HG02852 (cell line): Measurements from ENCODE around the gene ACSM5.
A peak's percentile ranks its signal among the peaks of the same experiment; 100 is the strongest.
"Not testable (repeated sequence)": the region's sequence is repeated elsewhere in the genome, so short reads cannot be mapped to it uniquely, and the experiment has no call there.

ENCODE experiments used
- ATAC-seq: cut with Tn5 transposase; IDR thresholded peaks from one replicate; pipeline ENCODE4 v1.9.1; 2021; ENCODE audit warnings: mild to moderate bottlenecking, moderate library complexity; ENCODE audit not compliant: unreplicated experiment

The ACSM5 gene

DNA sequence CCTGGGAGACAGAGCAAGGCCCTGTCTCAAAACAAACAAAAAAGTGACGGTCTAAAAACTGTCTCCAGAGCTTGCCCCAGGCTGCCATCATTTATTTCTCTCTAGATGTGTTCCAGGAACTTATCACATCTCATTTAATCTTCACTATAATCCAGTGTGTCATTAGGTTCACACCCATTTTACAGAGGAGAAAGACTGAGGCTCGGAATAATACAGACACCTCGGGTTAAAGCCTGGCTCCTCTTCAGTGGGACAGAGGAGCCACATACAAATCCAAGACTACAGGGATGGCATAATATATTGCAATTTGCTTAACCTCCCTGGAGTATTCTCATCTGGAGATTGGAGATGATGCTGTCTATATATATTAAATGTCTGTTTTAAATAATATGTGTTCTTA lies 10.7 kb upstream of the ACSM5 start:
- ATAC-seq: no peak

DNA sequence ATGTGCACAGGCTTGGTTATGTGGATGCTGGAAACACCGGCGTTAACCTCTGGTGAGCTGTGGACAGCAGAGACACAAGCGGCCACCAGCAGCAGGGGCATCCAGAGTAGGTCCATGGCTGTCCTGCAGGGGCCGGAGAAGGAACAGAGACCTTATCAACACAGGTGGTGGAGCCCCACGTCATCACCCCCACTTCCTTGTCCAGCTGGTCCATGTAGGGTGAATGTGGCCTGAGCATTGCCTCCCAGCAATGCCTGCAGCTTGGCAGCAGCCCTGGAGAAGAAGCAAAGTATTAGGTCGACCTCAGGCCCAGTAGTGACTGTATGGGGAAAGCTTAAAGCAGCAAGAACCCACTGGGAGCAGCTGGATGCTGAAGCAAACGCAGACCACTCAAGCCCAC lies 10.1 kb upstream of the ACSM5 start:
- no peak for ATAC-seq

DNA sequence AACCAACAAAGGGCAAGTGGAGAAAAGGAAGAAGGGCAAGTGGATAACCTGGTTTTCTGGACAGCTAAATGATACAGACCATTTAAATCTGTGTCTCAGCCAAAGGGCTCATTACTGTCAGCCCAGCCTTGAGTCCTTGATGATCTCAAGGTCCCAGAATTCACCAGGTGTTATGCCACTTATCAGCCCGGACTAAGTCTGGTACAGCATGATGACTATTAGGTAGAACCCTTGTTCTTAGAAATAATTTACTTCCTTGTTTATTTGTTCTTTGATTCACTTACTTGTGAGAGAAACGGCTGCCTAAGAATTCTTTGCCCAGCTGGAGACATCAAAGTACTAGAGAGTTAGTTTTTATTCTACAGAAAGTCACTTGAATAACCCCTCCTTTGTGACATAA lies 8.3 kb upstream of the ACSM5 start:
- ATAC-seq: no peak

DNA sequence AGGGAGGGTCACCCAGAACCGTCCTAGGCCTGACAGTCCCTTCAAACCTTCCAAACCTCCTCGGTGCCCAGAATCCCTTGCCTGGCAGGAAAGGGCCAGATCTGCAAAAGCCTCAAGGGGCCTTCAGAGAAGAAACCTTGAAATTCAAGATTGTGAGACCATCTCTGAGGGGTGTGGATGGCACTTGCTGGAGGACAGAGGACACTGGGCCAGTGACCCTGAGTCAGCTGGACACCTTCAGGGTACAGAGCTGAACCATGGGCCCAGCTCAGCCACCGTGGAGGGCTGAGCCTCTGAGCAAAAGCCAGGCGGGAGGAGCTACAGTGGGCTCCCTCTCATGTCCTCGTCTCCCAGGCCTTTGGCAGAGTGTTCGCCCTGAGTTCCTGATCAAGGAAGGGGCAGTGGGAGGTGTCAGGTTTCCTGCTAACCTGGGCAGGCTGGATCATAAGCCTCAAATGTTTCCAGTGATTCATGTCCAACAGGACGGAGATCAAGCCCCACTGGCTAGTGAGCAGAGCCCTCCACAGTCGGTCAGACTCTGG lies 7.8 kb upstream of the ACSM5 start:
- no peak for ATAC-seq

DNA sequence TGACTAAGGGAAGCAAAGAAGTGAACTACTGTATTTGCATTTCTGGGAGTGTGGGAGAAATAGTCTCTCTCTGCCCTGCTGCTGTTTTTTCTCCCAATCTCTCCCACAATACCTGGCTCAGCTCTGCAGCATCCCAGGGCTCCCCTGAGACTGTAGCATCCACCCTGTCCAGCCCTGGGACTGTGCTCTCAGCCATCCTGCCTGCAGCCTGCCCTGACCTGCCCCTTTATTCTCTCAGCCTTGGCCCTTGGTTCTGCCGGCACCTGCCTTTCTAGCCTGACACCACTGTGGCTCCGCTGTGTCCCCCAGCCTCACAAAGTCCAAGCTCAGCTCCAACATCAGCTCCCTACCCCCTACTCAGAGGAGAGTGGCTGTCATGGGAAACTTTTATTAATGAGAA lies 6.7 kb upstream of the ACSM5 start:
- no peak for ATAC-seq

DNA sequence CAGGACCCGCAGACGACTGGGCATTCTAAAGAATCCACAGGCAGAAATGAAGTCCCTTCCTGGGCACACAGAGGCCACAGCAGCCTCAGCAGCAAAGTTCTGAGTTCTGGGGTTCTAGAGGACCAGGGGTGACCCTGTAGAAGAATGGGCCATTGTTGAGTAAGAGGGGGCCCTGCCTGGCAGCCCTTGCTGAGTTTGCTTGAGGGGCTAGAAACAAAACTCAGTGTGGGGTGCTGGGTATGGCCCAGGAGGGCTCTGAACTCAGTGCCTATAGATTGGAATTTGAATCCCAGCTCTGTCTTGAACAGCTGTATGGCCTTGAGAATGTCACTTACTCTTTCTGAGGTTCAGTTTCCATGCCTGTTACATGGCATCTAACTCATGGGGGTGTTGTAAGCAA lies 4.7 kb upstream of the ACSM5 start, which contains the start of gene PDILT:
Gene PDILT, minus strand, starts transcription at position 101 of the 400 bp plus-strand sequence. CDS start 5,437 bp downstream, outside the sequence.
- no peak for ATAC-seq

DNA sequence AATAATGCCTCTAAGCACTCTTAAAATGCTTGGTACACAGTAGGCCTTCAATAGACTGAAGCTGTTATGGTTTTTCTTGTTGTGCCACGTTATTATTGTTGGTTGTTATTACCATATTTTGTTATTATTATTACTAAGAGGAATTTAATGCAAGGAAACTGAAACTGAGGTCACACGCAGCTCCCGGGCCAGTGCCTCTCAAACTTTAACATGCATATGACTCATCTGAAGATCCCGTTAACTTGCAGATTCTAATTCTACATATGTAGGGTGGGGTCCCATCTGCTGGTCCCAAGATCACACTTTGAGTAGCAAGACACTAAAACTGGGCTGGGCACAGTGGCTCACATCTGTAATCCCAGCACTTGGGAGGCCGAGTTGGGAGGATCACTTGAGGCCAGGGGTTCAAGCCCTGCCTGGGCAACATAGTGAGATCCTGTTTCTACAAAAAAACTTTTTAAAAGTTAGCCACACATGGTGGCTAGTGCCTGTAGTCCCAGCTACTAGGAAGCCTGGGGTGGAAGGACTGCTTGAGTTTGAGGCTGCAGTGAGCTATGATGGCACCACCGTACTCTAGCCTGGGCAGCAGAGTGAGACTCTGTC lies 888 bp downstream of the ACSM5 start:
- peak; percentile 72 for ATAC-seq

DNA sequence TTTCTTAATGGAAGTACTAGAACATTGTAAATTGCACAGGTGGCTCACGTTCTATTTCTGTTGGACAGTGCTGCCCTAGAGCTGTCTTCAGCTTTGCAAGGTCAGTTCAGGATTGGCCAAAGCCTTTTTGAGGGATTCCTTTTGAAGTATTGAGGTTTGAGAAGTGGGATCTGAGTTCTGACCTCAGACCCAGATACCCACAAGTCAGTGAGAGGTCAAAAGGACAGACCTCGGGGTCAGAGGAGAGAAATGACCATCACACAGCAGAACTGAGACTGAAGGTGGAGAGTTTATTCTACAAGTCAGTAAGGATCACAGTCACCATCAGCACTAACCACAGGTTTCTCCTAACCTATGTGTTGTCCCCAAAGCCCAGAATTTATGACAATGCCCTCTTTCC lies 1.7 kb downstream of the ACSM5 start:
- ATAC-seq: no peak

DNA sequence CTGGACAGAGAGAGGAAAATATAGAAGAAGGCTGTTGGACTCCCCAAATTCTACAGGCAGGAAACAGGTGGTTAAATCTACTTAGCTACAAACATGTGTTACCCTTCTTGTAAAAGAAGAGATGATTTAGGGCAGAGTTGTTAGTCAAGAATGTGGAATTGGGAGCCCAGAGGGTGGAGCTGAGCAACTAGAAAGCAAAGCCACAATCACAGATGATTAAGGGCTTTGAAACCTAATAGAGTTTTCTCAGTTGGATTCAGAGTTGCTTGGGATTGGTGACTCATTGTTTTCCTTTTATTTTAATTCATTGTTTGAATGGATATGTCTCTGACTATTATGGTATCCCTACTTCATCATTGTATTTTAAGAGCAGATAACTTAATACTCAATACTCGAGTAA lies 6.2 kb downstream of the ACSM5 start:
- ATAC-seq: no peak

DNA sequence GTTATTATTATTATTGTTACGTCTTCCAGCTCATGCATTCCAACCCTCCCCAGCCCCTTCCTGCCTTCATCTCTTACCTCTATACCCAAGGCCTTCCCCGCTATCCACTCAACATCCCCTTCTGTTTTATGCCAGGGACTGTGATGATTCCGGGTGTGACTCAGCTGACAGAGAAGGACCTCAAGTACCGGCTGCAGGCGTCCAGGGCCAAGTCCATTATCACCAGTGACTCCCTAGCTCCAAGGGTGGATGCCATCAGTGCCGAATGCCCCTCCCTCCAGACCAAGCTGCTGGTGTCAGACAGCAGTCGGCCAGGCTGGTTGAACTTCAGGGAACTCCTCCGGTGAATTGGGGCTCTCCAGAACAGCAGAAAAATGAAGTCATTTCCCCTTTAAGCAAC lies 9.8 kb downstream of the ACSM5 start:
- not testable (repeated sequence) for ATAC-seq

DNA sequence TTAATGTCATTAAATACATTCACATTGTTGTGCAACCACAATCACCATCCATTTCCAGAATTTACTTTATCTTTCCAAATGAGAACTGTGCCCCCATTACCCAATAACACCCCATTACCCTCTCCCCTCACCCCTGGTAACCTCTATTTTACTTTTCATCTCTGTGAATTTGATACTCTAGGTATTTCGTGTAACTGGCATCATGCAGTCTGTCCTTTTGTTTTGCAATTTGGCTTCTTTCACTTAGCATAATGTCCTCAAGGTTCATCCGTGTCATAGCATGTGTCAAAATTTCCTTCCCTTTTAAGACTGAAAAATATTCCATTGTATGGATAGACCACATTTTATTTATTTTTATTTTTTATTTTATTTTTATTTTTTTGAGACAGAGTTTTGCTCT lies 12.4 kb downstream of the ACSM5 start:
- ATAC-seq: not testable (repeated sequence)

DNA sequence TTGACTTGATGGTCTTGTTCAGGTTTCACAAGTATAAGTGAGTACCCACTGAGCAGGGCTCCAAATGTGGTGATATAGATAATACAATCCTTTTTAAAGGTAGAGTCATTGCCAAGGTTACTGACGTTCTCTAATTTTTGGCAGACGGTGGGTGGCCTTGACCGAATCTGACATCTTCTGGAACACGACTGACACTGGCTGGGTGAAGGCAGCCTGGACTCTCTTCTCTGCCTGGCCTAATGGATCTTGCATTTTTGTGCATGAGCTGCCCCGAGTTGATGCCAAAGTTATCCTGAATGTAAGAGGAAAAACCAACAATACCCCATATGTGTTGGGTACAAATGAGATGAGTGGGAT lies 14.4 kb downstream of the ACSM5 start:
- not testable (repeated sequence) for ATAC-seq

DNA sequence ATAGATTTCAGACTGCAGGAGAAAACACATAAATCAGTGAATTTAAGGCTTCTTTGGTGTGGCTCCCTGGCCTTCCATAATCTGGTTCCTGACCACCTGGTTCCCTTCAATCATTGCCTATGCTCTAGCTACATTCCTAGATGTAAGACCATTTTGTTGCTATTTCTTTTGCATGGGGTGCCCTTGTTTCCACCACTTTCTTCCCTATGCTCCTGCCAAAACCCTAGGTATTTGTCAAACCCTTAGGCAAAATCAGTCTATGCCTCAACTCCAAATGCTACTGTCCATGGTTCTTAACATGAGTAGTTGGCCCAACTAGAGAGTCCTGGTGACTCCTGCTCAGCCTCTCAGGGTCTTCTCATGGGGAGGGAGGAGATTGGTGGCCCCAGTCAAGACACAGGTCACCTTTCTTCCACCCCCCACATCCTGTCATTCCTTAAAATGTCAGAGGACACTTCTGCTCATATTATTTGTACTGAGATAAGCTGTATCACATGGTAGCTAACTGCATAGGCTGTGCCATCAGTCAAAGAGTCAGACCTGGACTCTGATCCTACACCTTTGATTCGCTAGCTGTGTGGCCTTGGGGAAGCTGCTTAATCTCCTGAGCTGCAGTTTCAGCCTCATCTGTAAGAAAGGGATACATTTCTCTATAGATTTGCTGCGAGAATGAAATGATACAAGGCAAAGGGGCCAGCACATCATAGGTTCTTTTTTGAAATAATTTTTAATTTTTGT lies 15.0 kb downstream of the ACSM5 start:
- no peak for ATAC-seq

DNA sequence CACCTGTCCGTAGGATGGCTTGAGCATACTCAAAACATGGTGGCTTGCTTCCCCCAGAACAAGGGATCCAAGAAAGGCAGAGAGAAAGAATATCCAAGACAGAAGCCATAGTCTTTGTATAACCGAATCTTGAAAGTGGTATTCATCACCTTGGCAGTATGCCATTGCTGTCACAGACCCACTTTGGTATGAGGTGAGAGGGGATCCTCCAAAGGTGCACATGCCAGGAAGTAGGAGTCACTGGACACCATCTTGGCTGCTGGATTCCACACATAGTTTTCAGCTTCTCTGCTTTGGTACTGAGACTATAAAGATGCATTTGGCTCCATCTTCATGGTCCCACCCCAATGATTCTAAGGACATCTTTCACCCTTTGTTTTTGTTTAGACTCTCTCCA lies 18.1 kb downstream of the ACSM5 start:
- ATAC-seq: not testable (repeated sequence)

DNA sequence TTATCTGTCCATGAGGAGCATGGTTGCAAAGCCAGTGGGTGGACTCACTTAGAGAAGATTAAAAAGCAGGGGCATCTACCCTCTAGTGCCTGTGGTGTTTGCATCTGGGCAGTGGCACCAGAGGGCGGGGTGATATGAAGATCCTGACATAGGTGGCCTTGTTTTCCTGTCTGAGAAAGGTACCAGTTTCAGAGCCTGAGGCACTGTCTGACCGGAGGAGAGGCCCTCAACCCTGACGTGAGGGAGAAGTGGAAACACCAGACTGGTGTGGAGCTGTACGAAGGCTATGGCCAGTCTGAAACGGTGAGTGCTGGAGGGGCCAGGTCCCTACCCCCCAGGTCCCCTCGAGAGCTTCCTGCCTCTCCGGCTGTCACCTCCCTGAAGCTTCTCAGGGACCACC lies 20.2 kb downstream of the ACSM5 start:
- not testable (repeated sequence) for ATAC-seq

DNA sequence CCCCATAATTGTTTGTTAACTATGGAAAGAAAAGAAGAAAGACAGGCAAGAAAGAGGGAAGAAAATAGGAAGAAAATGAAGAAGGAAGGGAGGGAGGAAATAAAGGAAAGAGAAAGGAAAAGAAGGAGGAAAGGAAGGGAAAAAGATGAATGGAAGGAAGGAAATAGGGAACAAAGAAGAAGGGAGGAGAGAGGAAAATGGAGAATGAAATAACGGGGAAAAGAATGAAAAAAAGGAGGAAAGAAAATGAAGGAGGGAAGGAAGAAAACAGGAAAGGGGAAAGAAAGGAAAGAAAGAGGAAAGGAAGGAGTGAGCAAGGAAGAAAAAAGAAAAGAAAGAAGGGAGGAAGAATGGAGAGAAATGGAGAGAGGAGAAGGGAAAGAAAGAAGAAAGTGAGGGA lies 21.1 kb downstream of the ACSM5 start:
- ATAC-seq: not testable (repeated sequence)

DNA sequence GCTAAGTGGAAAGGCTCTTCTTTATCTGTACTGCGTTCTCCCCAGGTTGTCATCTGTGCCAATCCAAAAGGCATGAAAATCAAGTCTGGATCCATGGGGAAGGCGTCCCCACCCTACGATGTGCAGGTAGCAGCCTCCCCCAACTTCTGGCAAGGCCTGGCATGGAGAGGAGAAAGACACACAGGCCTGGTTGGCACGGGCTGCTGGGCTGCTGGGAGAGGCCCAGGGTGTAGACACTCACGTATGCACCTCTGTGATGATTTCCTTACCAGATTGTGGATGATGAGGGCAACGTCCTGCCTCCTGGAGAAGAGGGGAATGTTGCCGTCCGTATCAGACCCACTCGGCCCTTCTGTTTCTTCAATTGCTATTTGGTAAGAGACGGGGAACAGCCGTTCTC lies 21.6 kb downstream of the ACSM5 start:
- ATAC-seq: no peak

DNA sequence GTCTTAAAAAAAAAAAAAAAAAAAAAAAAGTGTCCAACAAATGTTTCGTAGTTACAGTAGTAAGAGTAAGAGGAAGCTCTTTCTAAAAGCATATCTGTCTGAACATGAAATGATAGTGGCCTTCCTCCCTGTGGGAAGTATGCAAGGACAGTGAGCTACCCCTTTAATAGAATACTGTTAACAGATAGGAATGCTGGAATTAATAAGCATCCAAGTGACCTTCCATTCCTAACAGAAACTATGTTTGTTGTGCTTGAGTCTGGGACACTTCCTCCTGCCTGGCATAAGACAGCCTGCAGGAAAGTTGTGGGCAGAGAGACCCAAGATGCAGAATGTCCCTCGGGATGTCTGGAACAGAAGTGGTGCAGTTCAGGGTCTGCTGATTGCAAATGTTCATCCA lies 29.6 kb downstream of the ACSM5 start:
- not testable (repeated sequence) for ATAC-seq

DNA sequence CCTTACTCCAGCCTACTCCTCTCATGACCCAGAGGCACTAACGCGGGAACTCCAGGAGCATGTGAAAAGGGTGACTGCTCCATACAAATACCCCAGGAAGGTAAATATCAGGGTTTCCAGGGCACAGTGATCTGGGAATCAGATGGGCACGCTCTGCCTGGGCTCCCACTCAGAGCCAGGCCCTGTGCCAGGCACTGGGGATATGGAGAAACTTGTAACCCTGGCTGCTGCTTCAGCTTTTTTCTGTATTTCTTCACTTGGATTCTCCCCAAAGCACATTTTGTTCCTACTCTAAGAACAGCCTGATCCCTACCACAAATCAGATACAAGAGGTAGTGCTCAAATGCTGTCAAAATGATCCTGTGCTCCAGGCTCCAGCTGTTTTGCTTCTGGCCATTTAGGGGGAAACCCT lies 30.5 kb downstream of the ACSM5 start:
- not testable (repeated sequence) for ATAC-seq

DNA sequence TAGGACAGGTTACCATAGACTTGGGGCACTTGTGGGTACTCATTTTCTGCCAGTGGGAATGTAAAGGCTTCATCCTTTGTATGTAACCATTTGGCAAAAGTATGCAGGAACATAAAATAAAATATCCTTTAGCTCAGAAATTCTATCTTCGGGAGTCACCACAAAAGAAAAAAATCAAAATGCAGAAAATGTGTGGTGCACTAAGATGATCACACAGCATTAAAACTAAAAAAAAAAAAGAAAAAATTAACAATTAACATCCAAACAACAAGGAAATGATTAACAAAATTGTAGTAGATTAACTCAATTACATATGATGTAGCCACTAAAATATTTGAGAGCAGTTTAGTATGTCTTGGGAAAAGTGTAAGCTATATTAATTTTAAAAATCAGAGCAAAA lies 31.4 kb downstream of the ACSM5 start:
- ATAC-seq: not testable (repeated sequence)

DNA sequence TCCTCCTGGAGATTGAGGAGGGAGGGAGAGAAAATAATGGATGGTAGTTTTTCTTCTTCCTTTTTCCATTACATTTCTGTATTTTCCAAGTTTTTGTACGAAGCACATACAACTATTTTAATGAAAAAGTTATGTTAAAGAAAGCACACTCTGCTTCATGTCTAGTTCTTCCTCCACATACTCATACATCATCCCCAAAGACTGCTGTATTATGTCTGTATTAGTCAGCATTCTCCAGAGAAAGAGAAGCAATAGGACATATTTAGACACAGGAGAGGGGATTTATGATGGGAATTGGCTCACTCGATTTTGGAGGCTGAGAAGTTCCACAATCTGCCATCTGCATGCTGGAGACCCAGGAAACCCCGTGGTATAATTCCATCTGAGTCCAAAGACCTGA lies 31.9 kb downstream of the ACSM5 start:
- ATAC-seq: no peak

DNA sequence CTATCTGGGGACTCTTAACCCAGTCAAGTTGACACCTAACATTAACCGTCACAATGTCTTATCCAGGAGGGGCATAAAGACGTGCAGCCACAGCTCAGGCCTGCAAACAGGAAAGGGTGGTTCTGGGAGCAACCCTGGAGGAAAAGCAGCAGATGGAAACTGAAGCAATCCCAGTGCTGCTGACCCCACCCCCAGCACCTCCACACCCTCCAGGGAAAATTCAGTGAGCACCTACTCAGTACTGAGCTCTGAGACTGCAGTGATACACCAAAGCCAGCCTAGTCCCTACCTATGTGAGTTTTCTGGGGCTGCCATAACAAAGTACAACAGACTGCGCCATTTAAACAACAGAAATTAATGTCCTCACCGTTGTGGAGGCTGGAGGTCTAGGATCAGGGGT lies 32.5 kb downstream of the ACSM5 start:
- not testable (repeated sequence) for ATAC-seq
